ENCODE results near the gene KCNC2. TPM values are rescaled to one million over a fixed set of nuclear protein-coding genes. Genes with fewer than 3 reads are reported as not detected.

The KCNC2 gene
- total and polyA plus RNA-seq, 9 of the 15 experiments (the other 6 are each of a cell fraction or from before 2014, with no cell fraction given) = not detected

DNA sequence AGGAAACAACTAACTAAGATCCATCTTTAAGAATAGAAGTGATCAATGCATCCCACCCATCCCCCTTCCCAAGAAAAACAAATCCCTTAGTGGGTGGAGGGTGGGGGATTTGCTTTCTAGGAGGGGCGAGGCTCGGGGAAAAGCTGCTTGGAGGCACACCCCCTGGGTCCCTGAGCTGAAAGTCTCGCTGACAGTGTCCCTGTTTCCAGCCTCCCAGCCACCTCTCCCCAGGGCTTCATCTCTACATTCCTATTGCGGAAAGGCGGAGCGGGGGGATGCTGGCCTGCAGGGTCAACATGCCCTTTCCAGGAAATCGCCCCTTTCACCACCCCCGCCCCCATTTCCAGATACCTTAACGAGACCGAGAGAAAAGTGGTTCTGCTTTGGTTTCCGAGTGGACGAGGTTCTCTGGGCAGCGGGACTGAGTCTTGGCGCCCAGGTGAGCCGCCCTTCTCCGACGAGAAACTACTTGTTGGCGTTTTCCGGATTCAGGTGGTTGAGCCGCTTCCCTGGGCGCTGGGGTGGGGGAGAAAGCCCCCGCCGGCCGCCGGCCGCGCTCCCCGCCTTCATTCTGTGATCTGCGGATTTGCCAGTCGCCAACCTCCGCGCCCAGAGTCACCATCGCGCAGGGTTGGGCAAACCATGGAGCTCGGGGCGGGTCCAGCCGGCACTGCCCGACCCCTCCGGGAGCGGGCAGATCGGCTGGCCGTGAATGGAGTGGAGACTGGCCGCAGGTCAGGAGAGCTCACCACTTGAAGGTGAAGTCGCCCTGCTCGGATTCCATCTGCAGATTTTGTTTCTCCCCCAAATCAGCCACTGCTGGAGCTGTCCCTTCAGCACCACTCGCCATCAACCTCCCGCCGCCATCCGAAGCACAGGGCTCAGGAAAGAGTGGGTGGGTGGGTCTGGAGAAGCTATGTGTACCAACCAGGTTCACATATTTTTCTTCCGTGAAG is 505 bp downstream of the KCNC2 start:
- no peak for FAIRE-seq

More for the DNA sequence above, 505 bp downstream of the KCNC2 start:
- Histone ChIP-seq H3K27me3 (ENCODE audit: control insufficient read depth in 2 of 2, insufficient read depth in 2 of 2, low read length in 2 of 2) (no peaks in the 10 kb centered on the region), H3K9ac (ENCODE audit: insufficient read depth in 1 of 2, low read depth in 2 of 2, low read length in 2 of 2) (no peak overlapping the region), H3K79me2 (ENCODE audit: control insufficient read depth, insufficient read depth, low read length) (no peaks in the 10 kb centered on the region), H2AFZ (ENCODE audit: low read depth, low read length) (no peak overlapping the region), H3K9me3 (replicated peaks; ENCODE audit: control insufficient read depth, insufficient read depth, low read depth, low read length) (no peaks in the 10 kb centered on the region), H3K9me1 (ENCODE audit: control insufficient read depth, insufficient read depth, low read length) (no peaks in the 10 kb centered on the region), H4K20me1 (replicated peaks; ENCODE audit: control insufficient read depth, insufficient read depth, low read length) (no peaks in the 10 kb centered on the region), H3K27ac (ENCODE audit: extremely low read depth, low read depth, low read length) (no peak overlapping the region), H3K4me2 (ENCODE audit: insufficient read depth, low read length) (no peak overlapping the region), H3K4me1 (replicated peaks in 1 of 2; ENCODE audit: control insufficient read depth in 2 of 2, insufficient read depth in 2 of 2, low read length in 2 of 2) (peaks cover 0 to 3% of the 10 kb centered on the region in 2 experiments; a peak in 1 of 5 replicates), H3K4me3 (no peak overlapping the region), H3K36me3 (ENCODE audit: control insufficient read depth, insufficient read depth, low read length) (no peaks in the 10 kb centered on the region)
- ChIA-PET CTCF (ENCODE audit: low intra/inter-chr PET ratio) (no interaction called here), POLR2A (no interaction called here)
- intact Hi-C loops (cut with micrococcal nuclease) = no loop called here
- WGBS (ENCODE audit: insufficient coverage, low coverage, missing lambda C conversion rate) = 2% methylated on average over 41 of the region's 50 CpGs
- ATAC-seq = no peak
- in situ Hi-C loops (cut with MboI) = no loop called here
- no TSS peak for BruUV-seq (replicated peaks)
- TF ChIP-seq, protein P1, sequence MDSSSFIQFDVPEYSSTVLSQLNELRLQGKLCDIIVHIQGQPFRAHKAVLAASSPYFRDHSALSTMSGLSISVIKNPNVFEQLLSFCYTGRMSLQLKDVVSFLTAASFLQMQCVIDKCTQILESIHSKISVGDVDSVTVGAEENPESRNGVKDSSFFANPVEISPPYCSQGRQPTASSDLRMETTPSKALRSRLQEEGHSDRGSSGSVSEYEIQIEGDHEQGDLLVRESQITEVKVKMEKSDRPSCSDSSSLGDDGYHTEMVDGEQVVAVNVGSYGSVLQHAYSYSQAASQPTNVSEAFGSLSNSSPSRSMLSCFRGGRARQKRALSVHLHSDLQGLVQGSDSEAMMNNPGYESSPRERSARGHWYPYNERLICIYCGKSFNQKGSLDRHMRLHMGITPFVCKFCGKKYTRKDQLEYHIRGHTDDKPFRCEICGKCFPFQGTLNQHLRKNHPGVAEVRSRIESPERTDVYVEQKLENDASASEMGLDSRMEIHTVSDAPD (CRISPR knock-in tag; IDR thresholded peaks at IDR 0.05) = no peak
- TF ChIP-seq, protein P2, sequence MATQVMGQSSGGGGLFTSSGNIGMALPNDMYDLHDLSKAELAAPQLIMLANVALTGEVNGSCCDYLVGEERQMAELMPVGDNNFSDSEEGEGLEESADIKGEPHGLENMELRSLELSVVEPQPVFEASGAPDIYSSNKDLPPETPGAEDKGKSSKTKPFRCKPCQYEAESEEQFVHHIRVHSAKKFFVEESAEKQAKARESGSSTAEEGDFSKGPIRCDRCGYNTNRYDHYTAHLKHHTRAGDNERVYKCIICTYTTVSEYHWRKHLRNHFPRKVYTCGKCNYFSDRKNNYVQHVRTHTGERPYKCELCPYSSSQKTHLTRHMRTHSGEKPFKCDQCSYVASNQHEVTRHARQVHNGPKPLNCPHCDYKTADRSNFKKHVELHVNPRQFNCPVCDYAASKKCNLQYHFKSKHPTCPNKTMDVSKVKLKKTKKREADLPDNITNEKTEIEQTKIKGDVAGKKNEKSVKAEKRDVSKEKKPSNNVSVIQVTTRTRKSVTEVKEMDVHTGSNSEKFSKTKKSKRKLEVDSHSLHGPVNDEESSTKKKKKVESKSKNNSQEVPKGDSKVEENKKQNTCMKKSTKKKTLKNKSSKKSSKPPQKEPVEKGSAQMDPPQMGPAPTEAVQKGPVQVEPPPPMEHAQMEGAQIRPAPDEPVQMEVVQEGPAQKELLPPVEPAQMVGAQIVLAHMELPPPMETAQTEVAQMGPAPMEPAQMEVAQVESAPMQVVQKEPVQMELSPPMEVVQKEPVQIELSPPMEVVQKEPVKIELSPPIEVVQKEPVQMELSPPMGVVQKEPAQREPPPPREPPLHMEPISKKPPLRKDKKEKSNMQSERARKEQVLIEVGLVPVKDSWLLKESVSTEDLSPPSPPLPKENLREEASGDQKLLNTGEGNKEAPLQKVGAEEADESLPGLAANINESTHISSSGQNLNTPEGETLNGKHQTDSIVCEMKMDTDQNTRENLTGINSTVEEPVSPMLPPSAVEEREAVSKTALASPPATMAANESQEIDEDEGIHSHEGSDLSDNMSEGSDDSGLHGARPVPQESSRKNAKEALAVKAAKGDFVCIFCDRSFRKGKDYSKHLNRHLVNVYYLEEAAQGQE (IDR thresholded peaks at IDR 0.05; ENCODE audit: borderline replicate concordance) = peak; percentile 76
- TF ChIP-seq, protein P2 (CRISPR knock-in tag; IDR thresholded peaks at IDR 0.05; ENCODE audit: low read depth) = peak; percentile 66; the same call in 1 of the 2 replicates
- peak; percentile 40; the same call in 1 of the 2 replicates for TF ChIP-seq EHMT2 (IDR thresholded peaks at IDR 0.05)
- peak in 2 of 4 experiments; percentile 5 to 6 for DNase-seq (ENCODE audit: extremely low read depth in 1 of 4, low spot score in 3 of 4)
